Measurements from ENCODE around the gene NHS.

- TF ChIP-seq SRF (IDR thresholded peaks at IDR 0.05; ENCODE audit: low read depth) = no peak
- TF ChIP-seq CTCF (IDR thresholded peaks at IDR 0.05 in 2 of 3, conservative IDR thresholded peaks at IDR 0.05 in 1 of 3; ENCODE audit: borderline replicate concordance in 1 of 3, insufficient read depth in 1 of 3, low read depth in 2 of 3, low read length in 2 of 3) = no peak
- no peak for TF ChIP-seq ZNF274 (IDR thresholded peaks at IDR 0.05; ENCODE audit: low read depth, low read length)
- no peak for TF ChIP-seq EZH2 (IDR thresholded peaks at IDR 0.05)
- TF ChIP-seq ATF3 (IDR thresholded peaks at IDR 0.05) = no peak
- no peak for TF ChIP-seq POLR2A (IDR thresholded peaks at IDR 0.05; ENCODE audit: borderline replicate concordance, extremely low read depth, insufficient read depth, insufficient read length)
- no peak for TF ChIP-seq CEBPB (IDR thresholded peaks at IDR 0.05; ENCODE audit: low read depth)
- no peak for TF ChIP-seq POLR2AphosphoS5 (IDR thresholded peaks at IDR 0.05; ENCODE audit: low read depth, low read length)
- TF ChIP-seq MAX (IDR thresholded peaks at IDR 0.05) = no peak
- no peak for TF ChIP-seq YY1 (IDR thresholded peaks at IDR 0.05; ENCODE audit: extremely low read depth, insufficient replicate concordance, low read depth, low read length)
- TF ChIP-seq SP1 (IDR thresholded peaks at IDR 0.05; ENCODE audit: low read depth) = no peak
- TF ChIP-seq ZFX (IDR thresholded peaks at IDR 0.05) = no peak
- TF ChIP-seq EZH2phosphoT487 (IDR thresholded peaks at IDR 0.05; ENCODE audit: borderline replicate concordance) = no peak
- TF ChIP-seq EGR1 (IDR thresholded peaks at IDR 0.05; ENCODE audit: low read depth) = no peak
Measured at GRCh38 chrX:17610788-17611187, 235.8 kb downstream of the NHS start.
